ENCODE data around the gene OR1D5. TPM values are rescaled to one million over a fixed set of nuclear protein-coding genes. Genes with fewer than 3 reads are reported as not detected.

The OR1D5 gene
- total and polyA plus RNA-seq, 2 experiments from 2014 or later = not detected

GRCh38 chr17:3035256-3035967, 28.0 kb downstream of the OR1D5 start:
- 84% methylated on average over 13 of the region's 13 CpGs for WGBS (ENCODE audit: low lambda C conversion rate, missing lambda C conversion rate)
- H3K4me3 ChIP-seq = no peak overlapping the region
- H3K9me2 ChIP-seq (replicated peaks; ENCODE audit: insufficient read depth) = no peaks in the 10 kb centered on the region
- no peak for DNase-seq (ENCODE audit: low spot score)
- H3K4me2 ChIP-seq = no peak overlapping the region
- H3K36me3 ChIP-seq (replicated peaks; ENCODE audit: insufficient read depth, low read depth) = no peaks in the 10 kb centered on the region
- H3K27ac ChIP-seq = no peak overlapping the region
- H4K20me1 ChIP-seq (ENCODE audit: insufficient read depth, poor library complexity, severe bottlenecking) = no peaks in the 10 kb centered on the region
- no peaks in the 10 kb centered on the region for H3K4me1 ChIP-seq (ENCODE audit: insufficient read depth)
- no peaks in the 10 kb centered on the region for H3K79me2 ChIP-seq
- H2AFZ ChIP-seq = no peak overlapping the region
- no peaks in the 10 kb centered on the region for H3K9me3 ChIP-seq (ENCODE audit: low read depth)
- TF ChIP-seq CTCF (IDR thresholded peaks at IDR 0.05; ENCODE audit: poor library complexity) (no peak), EZH2 (IDR thresholded peaks at IDR 0.05; ENCODE audit: borderline replicate concordance) (no peak)
- no peaks in the 10 kb centered on the region for H3K27me3 ChIP-seq

GRCh38 chr17:3034578-3034920, 28.9 kb downstream of the OR1D5 start:
- Histone ChIP-seq H3K4me3 (no peak overlapping the region), H3K4me1 (ENCODE audit: insufficient read depth) (no peaks in the 10 kb centered on the region), H3K27ac (no peak overlapping the region), H3K9me3 (ENCODE audit: low read depth) (no peaks in the 10 kb centered on the region), H3K79me2 (no peaks in the 10 kb centered on the region), H2AFZ (no peak overlapping the region), H3K36me3 (replicated peaks; ENCODE audit: insufficient read depth, low read depth) (no peaks in the 10 kb centered on the region), H3K9me2 (replicated peaks; ENCODE audit: insufficient read depth) (no peaks in the 10 kb centered on the region), H3K4me2 (no peak overlapping the region), H3K27me3 (no peaks in the 10 kb centered on the region), H4K20me1 (ENCODE audit: insufficient read depth, poor library complexity, severe bottlenecking) (no peaks in the 10 kb centered on the region)
- WGBS (ENCODE audit: low lambda C conversion rate, missing lambda C conversion rate) = 90% methylated on average over 9 of the region's 9 CpGs
- DNase-seq (ENCODE audit: low spot score) = no peak
- TF ChIP-seq EZH2 (IDR thresholded peaks at IDR 0.05; ENCODE audit: borderline replicate concordance) = no peak
- no peak for TF ChIP-seq CTCF (IDR thresholded peaks at IDR 0.05; ENCODE audit: poor library complexity)

GRCh38 chr17:3033741-3034577, 29.4 kb downstream of the OR1D5 start:
- Histone ChIP-seq H3K9me2 (replicated peaks; ENCODE audit: insufficient read depth) (no peaks in the 10 kb centered on the region), H3K36me3 (replicated peaks; ENCODE audit: insufficient read depth, low read depth) (no peaks in the 10 kb centered on the region), H4K20me1 (ENCODE audit: insufficient read depth, poor library complexity, severe bottlenecking) (no peaks in the 10 kb centered on the region), H3K4me1 (ENCODE audit: insufficient read depth) (no peaks in the 10 kb centered on the region), H3K27ac (no peak overlapping the region), H3K4me3 (no peak overlapping the region), H3K27me3 (no peaks in the 10 kb centered on the region), H3K9me3 (ENCODE audit: low read depth) (no peaks in the 10 kb centered on the region), H3K4me2 (no peak overlapping the region), H3K79me2 (no peaks in the 10 kb centered on the region), H2AFZ (no peak overlapping the region)
- WGBS (ENCODE audit: low lambda C conversion rate, missing lambda C conversion rate) = 94% methylated on average over 20 of the region's 26 CpGs
- no peak for TF ChIP-seq EZH2phosphoT487 (IDR thresholded peaks at IDR 0.05; ENCODE audit: low read depth, severe bottlenecking, unreplicated experiment)
- TF ChIP-seq CTCF (IDR thresholded peaks at IDR 0.05; ENCODE audit: poor library complexity) = no peak
- no peak for TF ChIP-seq EZH2 (IDR thresholded peaks at IDR 0.05; ENCODE audit: borderline replicate concordance)
- no peak for DNase-seq (ENCODE audit: low spot score)
